Embryonic facial prominence (tissue), 1 donor: ENCODE measurements around the gene SPEF2.
A peak's percentile ranks its signal among the peaks of the same experiment; 100 is the strongest.
"Not testable (repeated sequence)": the region's sequence is repeated elsewhere in the genome, so short reads cannot be mapped to it uniquely, and the experiment has no call there.

Experiments
- DNase-seq: peaks from one replicate; pipeline ENCODE4 v3.0.0-alpha.2; 2016; ENCODE audit errors: extremely low spot score

Gene SPEF2

GRCh38 chr5:35659556-35659955 lies 41.9 kb downstream of the SPEF2 start:
- no peak for DNase-seq

GRCh38 chr5:35660451-35660850 lies 42.8 kb downstream of the SPEF2 start:
- no peak for DNase-seq

GRCh38 chr5:35664584-35664983 lies 46.9 kb downstream of the SPEF2 start:
- no peak for DNase-seq

GRCh38 chr5:35665096-35665495 lies 47.4 kb downstream of the SPEF2 start:
- DNase-seq = no peak

GRCh38 chr5:35668319-35668718 lies 50.7 kb downstream of the SPEF2 start:
- no peak for DNase-seq

- no peak for DNase-seq
Observed at GRCh38 chr5:35668794-35669193, 51.1 kb downstream of the SPEF2 start.

- no peak for DNase-seq
Observed at GRCh38 chr5:35671541-35672295, 54.1 kb downstream of the SPEF2 start.

GRCh38 chr5:35672296-35672655 lies 54.6 kb downstream of the SPEF2 start:
- not testable (repeated sequence) for DNase-seq

GRCh38 chr5:35672995-35673394 lies 55.3 kb downstream of the SPEF2 start:
- DNase-seq = peak; percentile 7

- no peak for DNase-seq
Observed at GRCh38 chr5:35674049-35674448, 56.4 kb downstream of the SPEF2 start.

GRCh38 chr5:35675392-35675791 lies 57.7 kb downstream of the SPEF2 start:
- DNase-seq = no peak

GRCh38 chr5:35677878-35678277 lies 60.2 kb downstream of the SPEF2 start:
- DNase-seq = no peak

GRCh38 chr5:35678661-35679060 lies 61.0 kb downstream of the SPEF2 start:
- no peak for DNase-seq

GRCh38 chr5:35679357-35679756 lies 61.7 kb downstream of the SPEF2 start:
- no peak for DNase-seq

GRCh38 chr5:35681911-35682310 lies 64.2 kb downstream of the SPEF2 start:
- no peak for DNase-seq

GRCh38 chr5:35683466-35683865 lies 65.8 kb downstream of the SPEF2 start:
- no peak for DNase-seq

- DNase-seq = no peak
Observed at GRCh38 chr5:35685161-35685560, 67.5 kb downstream of the SPEF2 start.

GRCh38 chr5:35687961-35688360 lies 70.3 kb downstream of the SPEF2 start:
- no peak for DNase-seq

GRCh38 chr5:35694481-35694880 lies 76.8 kb downstream of the SPEF2 start:
- DNase-seq = no peak

- no peak for DNase-seq
Observed at GRCh38 chr5:35698047-35698808, 80.6 kb downstream of the SPEF2 start.

GRCh38 chr5:35707659-35708058 lies 90.0 kb downstream of the SPEF2 start:
- no peak for DNase-seq

- no peak for DNase-seq
Observed at GRCh38 chr5:35709688-35710087, 92.0 kb downstream of the SPEF2 start.

GRCh38 chr5:35717718-35718117 lies 100.1 kb downstream of the SPEF2 start:
- no peak for DNase-seq
